Prostate gland (tissue), 2 donors: ENCODE data around the gene ARL8B.

Experiments
- CTCF ChIP-seq, 4 experiments: fragments of 200-600 bp in 2 of 4; fragments of 450-650 bp in 2 of 4; sonication (generic) in 2 of 4; IDR thresholded peaks; 1 replicate in 3 of 4; 2 replicates in 1 of 4; pipeline ENCODE4 v1.5.1; 2016 to 2019; ENCODE audit warnings: antibody characterized with exemption in 4 of 4, mild to moderate bottlenecking in 2 of 4, moderate library complexity in 2 of 4
- POLR2AphosphoS5 ChIP-seq: sonication (generic); formaldehyde crosslinking; IDR thresholded peaks from one replicate; pipeline ENCODE4 v1.6.1; 2017; ENCODE audit warnings: antibody characterized with exemption

- no peak for TF ChIP-seq CTCF (IDR thresholded peaks at IDR 0.05)
- TF ChIP-seq POLR2AphosphoS5: no peak
Observed at GRCh38 chr3:5133239-5134018, 11.3 kb downstream of the ARL8B start.
